KG1 (cell line): ENCODE measurements around the gene CTNND2.

Source experiments
- DNase-seq: peaks from one replicate; lab custom pipeline; 2025; lab: John Stamatoyannopoulos, UW

Gene CTNND2

GRCh38 chr5:11519236-11519635 lies 385.0 kb downstream of the CTNND2 start:
- no peak for DNase-seq

- no peak for DNase-seq
Measured at GRCh38 chr5:11518676-11519075, 385.6 kb downstream of the CTNND2 start.

- no peak for DNase-seq
Measured at GRCh38 chr5:11514705-11515432, 389.4 kb downstream of the CTNND2 start.

GRCh38 chr5:11511878-11512277 lies 392.4 kb downstream of the CTNND2 start:
- DNase-seq = no peak

- no peak for DNase-seq
Measured at GRCh38 chr5:11510889-11511288, 393.4 kb downstream of the CTNND2 start.

GRCh38 chr5:11509793-11510192 lies 394.5 kb downstream of the CTNND2 start:
- no peak for DNase-seq

- no peak for DNase-seq
Measured at GRCh38 chr5:11507156-11507910, 396.9 kb downstream of the CTNND2 start.

- DNase-seq = no peak
Measured at GRCh38 chr5:11504886-11505193, 399.4 kb downstream of the CTNND2 start.

GRCh38 chr5:11504065-11504885 lies 400.0 kb downstream of the CTNND2 start:
- no peak for DNase-seq

- DNase-seq = no peak
Measured at GRCh38 chr5:11502783-11503182, 401.5 kb downstream of the CTNND2 start.

GRCh38 chr5:11497651-11498050 lies 406.6 kb downstream of the CTNND2 start:
- DNase-seq = no peak

GRCh38 chr5:11496137-11496719 lies 408.0 kb downstream of the CTNND2 start:
- no peak for DNase-seq

GRCh38 chr5:11494340-11494739 lies 409.9 kb downstream of the CTNND2 start:
- DNase-seq = peak; percentile 1

GRCh38 chr5:11491404-11492075 lies 412.7 kb downstream of the CTNND2 start:
- DNase-seq = no peak

- DNase-seq = no peak
Measured at GRCh38 chr5:11483630-11484029, 420.6 kb downstream of the CTNND2 start.

GRCh38 chr5:11482011-11482410 lies 422.2 kb downstream of the CTNND2 start:
- DNase-seq = no peak

GRCh38 chr5:11477786-11478185 lies 426.5 kb downstream of the CTNND2 start:
- DNase-seq = no peak

GRCh38 chr5:11476866-11477265 lies 427.4 kb downstream of the CTNND2 start:
- DNase-seq = no peak

- no peak for DNase-seq
Measured at GRCh38 chr5:11468334-11469039, 435.8 kb downstream of the CTNND2 start.

GRCh38 chr5:11467588-11467987 lies 436.7 kb downstream of the CTNND2 start:
- DNase-seq = no peak

GRCh38 chr5:11459716-11460115 lies 444.5 kb downstream of the CTNND2 start:
- DNase-seq = no peak
